ENCODE measurements around the gene FHIT. TPM values are rescaled to one million over a fixed set of nuclear protein-coding genes. Genes with fewer than 3 reads are reported as not detected.

FHIT gene
- total and polyA plus RNA-seq, 10 of the 15 experiments (the other 5 are each of a cell fraction or from before 2014, with no cell fraction given), result 4.2 to 14.9 (median 9.4) TPM

- intact Hi-C loops (cut with micrococcal nuclease; ENCODE audit: unreplicated experiment), result no loop called here
- BruUV-seq (replicated peaks), result no TSS peak
- no peak overlapping the region for H3K9ac ChIP-seq (ENCODE audit: control insufficient read depth, insufficient read depth, low read length)
- H3K27me3 ChIP-seq (replicated peaks in 1 of 2; ENCODE audit: control insufficient read depth in 2 of 2, insufficient read depth in 2 of 2, low read length in 1 of 2), result no peaks in the 10 kb centered on the region
- H3K79me2 ChIP-seq (ENCODE audit: control insufficient read depth, insufficient read depth, low read length), result no peaks in the 10 kb centered on the region
- no peaks in the 10 kb centered on the region for H3K9me3 ChIP-seq (replicated peaks; ENCODE audit: control insufficient read depth, insufficient read depth, low read length)
- H3K4me3 ChIP-seq, result no peak overlapping the region
- FAIRE-seq, result no peak
- no peak overlapping the region for H3K4me2 ChIP-seq (ENCODE audit: control insufficient read depth, insufficient read depth)
- DNase-seq (ENCODE audit: low read depth, low spot score), result no peak
- in situ Hi-C loops (cut with MboI), result no loop called here
- WGBS (ENCODE audit: insufficient coverage, insufficient replicate concordance, low lambda C conversion rate, missing lambda C conversion rate), result 67% methylated on average over 3 of the region's 3 CpGs
- POLR2A ChIA-PET, result no interaction called here
- ATAC-seq, result 0 out of 3 replicates have a peak, but pooled peaks have one; percentile 18
- no peaks in the 10 kb centered on the region for H3K4me1 ChIP-seq (ENCODE audit: control insufficient read depth, insufficient read depth, low read length)
- no peaks in the 10 kb centered on the region for H3K36me3 ChIP-seq (ENCODE audit: control insufficient read depth in 2 of 2, insufficient read depth in 2 of 2, low read length in 1 of 2)
- no peak overlapping the region for H3K27ac ChIP-seq (ENCODE audit: control insufficient read depth, insufficient read depth)
- CTCF ChIA-PET, result interaction anchor here (0.6 to 0.7 kb wide), 2 partner anchors 780 to 1002 kb away, joined by 3 read pairs; no protein-coding TSS in a partner anchor
- H2AFZ ChIP-seq (ENCODE audit: control insufficient read depth, low read depth, low read length), result no peak overlapping the region
- SMC1A ChIA-PET (ENCODE audit: uncharacterized antibody, unreplicated experiment), result interaction anchor here (1.4 kb wide), 1 partner anchor 611 kb away, joined by 5 read pairs; no protein-coding TSS in a partner anchor
- H4K20me1 ChIP-seq (ENCODE audit: control insufficient read depth, insufficient read depth), result no peaks in the 10 kb centered on the region
- RAD21 ChIA-PET (ENCODE audit: unreplicated experiment), result no interaction called here
- TF ChIP-seq CTCF (IDR thresholded peaks at IDR 0.05 in 2 of 3, conservative IDR thresholded peaks at IDR 0.05 in 1 of 3; ENCODE audit: control insufficient read depth in 2 of 3, extremely low read depth in 1 of 3, insufficient read depth in 1 of 3, low read depth in 3 of 3, low read length in 3 of 3) (no peak), ATF2 (IDR thresholded peaks at IDR 0.05; ENCODE audit: low read length) (no peak), ESRRA (IDR thresholded peaks at IDR 0.05; ENCODE audit: low read length) (no peak), DPF2 (IDR thresholded peaks at IDR 0.05) (no peak), POLR2AphosphoS5 (IDR thresholded peaks at IDR 0.05; ENCODE audit: low read length) (no peak), EZH2 (IDR thresholded peaks at IDR 0.05; ENCODE audit: borderline replicate concordance, control insufficient read depth, low read depth, low read length) (no peak), NFIC (IDR thresholded peaks at IDR 0.05; ENCODE audit: low read depth, low read length) (no peak), ZNF274 (IDR thresholded peaks at IDR 0.05; ENCODE audit: insufficient read depth, insufficient read length) (no peak), NFXL1 (IDR thresholded peaks at IDR 0.05; ENCODE audit: borderline replicate concordance) (no peak), IKZF1 (conservative IDR thresholded peaks at IDR 0.05) (no peak), ZNF207 (IDR thresholded peaks at IDR 0.05; ENCODE audit: borderline replicate concordance) (no peak), E4F1 (IDR thresholded peaks at IDR 0.05; ENCODE audit: borderline replicate concordance, partially characterized antibody) (no peak), GABPA (IDR thresholded peaks at IDR 0.05; ENCODE audit: low read depth) (no peak), SKIL (IDR thresholded peaks at IDR 0.05; ENCODE audit: low read depth, poor library complexity, severe bottlenecking) (no peak), RELB (IDR thresholded peaks at IDR 0.05; ENCODE audit: low read depth) (no peak)
These were observed 491.1 kb downstream of the FHIT start for GRCh38 chr3:60760145-60760544.
